HG03469 (cell line): Measurements from ENCODE around the gene MED15.

ENCODE experiments used
- ATAC-seq: cut with Tn5 transposase; IDR thresholded peaks from one replicate; pipeline ENCODE4 v1.9.1; 2021; ENCODE audit warnings: mild to moderate bottlenecking, moderate library complexity, moderate number of reproducible peaks; ENCODE audit not compliant: unreplicated experiment

Gene MED15

DNA sequence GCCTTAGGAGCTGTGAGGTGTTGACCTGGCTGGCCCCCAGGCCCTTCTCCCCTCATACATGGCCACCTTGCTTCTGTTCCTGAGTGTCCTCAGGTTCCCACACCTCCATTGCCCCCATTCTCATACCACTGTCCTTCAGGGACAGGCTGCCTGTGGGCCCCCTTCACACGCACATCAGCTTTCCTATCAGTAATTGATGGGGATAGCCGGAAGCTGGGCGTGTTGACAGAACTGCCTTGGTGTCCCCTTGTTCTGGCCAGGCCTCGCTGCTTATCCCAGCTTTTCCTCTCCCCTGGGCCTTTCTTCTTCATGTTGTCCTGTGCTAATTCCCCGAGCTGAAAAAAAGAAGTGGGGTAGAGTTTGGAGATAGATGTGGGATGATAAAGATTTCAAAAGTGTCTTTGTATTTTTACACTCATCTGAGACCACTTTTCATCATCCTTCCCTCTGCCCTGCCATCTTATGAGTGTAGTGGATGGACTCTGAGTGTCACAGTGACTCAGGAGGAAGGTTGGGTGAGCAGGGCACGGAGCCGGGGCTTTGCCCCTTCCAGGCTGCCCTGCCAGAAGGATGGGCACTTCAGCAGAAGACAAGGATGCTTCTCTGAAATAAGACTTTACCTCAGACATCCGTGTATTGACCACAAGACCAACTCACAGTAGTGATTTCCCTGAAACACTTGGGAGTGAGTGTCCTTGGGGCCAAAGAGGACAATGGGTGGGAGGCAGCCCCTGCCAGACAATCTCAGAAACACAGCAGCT lies 42.8 kb downstream of the MED15 start:
- ATAC-seq: no peak

DNA sequence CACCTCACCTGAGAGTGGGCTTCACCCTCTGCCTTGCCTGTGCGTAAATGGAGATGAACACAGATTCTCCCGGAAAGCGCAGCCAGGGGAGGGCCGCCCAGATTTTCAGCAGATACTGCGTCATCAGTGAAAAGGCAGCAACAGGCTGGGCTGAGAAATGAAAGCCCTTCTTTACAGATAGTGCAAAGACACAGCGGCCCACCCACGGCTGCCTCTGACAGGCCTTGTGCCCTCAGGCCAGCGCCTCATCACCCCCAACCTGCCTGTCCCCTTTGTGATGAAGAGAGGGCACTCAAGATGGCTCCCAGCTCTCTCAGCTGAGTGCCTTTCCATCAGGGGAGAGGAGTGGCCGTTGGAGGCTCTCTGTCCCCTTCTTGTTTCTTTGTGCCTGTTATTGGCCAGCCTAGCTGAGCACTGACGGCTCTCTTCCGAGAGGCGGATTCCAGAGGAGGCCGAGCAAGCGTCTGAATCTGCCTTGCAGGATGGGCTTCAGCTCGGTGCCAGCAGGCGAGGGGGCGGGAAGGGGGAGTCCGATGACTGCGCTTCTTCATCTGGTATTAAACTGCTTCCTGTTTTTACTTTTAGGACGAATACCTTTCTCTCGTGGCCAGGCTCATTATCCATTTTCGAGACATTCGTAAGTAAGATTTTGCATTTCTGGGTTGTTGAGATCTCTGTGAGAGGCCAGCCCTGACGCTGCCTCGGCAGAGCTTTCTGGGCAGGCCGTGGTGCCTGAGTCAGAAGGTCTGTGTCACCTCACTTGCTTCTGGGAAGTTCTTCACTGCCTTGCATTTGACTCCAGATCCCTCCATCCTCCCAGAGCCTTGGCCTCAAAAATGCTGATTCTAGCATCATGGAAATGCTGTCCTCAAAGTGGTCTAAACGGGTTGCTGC lies 43.7 kb downstream of the MED15 start:
- ATAC-seq: no peak

DNA sequence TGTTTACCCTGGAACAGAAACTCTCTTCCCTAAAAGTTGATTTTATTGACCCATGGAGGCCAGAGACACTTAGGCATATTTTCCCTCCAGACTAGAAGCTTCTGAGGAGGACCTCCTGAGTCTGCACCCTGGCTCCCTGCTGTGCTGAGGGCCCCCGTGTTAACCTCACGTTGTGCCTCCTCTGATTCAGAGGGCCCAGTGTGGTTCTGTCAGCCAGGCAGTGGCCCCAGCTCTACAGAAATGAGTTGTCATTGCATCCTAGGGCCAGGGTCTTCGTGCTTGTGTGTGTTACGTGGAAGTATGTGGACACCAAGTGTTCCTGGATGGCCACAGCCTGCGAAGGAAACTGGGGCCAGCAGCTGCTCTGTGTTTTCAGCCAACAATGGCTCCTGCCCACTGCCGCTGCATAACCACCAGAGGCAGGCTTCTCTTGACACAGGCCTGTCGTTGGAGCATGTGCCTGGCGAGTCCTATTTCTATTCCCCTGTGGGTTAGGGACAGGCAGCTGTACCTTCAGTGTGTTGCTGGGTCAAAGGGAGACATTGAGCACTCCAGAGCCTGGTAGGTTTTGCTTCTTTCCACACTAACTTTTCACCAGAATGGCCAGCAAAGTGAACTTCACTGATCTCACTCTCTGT lies 44.5 kb downstream of the MED15 start:
- no peak for ATAC-seq

DNA sequence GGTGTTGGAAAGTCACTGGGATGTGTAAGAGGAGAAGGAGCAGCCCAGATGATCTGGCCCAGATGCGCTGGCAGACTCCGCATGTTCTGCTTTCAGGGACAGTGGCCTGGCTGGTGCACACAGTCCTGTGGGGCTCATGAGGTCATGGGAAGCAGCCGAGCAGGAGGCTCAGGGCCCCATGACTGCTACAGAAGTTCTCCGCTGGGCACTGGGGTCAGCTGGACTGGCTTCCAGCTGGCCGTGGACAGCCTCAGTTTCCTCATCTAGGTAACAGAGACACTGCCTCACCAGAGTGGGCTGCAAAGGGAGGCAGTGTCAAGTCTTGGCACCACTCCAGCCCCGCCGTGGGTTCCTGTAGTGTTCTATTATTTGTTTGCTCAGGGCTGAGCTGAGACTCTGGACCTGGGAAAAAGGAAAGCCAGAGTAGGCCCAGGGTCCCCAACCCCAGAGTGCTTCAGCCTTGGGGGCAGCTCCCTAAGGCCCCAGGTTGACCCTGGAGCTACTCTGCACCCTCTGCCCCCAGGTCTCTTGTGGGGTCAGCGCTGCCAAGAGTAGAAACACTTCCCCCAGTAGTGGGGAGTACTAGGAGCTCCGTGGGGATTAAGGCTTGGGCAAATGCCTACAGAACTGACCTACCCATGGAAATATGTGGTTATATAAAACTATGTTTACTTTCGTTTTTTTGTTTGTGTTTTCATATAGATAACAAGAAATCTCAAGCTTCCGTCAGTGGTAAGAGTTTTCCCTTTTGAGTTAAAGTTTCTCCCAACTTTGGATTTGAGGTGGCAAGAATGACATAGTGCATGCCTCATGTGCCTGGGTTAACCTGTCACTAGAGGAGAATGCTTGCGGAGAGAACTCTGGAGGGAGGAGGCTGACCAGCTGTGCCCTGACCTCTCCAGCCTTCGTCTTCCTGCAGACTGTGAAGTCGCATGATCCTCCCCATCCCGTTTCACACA lies 45.3 kb downstream of the MED15 start:
- no peak for ATAC-seq

DNA sequence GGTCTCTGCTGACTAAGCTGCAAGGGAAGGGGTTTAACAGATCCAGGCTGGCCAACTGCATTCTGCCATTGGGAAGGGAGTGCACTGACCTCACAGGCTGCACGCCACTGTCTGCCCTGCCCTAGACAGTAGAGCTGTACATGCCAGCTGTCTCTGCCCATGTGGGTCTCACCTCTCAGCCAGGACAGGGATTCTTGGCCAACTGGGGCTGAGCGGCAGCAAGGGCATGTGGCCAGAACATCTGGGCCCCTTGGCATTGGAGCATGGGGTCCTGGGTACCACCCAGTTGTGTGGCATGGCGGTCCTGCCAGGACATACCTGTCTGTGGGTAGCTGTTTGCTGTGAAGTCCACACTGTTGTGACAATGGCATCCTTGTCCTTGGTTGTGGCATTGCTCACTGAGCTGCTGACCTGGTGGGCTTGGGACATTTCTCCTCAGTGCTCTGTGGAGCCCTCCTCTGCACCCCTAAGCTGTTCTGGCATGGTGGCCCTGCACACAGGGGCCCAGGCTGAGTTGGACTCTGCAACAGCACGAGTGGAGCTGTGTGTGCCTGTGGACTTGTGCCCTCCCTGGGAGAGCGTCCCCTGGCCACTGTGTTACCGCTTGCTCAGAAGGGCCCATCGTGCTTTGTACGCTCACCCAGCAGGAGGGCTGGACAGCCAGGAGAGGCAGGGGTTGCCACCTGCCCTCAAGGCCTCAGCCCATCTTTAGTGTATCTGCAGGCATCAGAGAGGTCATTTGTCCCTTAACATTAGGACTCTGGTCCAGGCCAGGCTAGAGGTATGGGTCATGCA lies 46.7 kb downstream of the MED15 start:
- ATAC-seq: no peak

DNA sequence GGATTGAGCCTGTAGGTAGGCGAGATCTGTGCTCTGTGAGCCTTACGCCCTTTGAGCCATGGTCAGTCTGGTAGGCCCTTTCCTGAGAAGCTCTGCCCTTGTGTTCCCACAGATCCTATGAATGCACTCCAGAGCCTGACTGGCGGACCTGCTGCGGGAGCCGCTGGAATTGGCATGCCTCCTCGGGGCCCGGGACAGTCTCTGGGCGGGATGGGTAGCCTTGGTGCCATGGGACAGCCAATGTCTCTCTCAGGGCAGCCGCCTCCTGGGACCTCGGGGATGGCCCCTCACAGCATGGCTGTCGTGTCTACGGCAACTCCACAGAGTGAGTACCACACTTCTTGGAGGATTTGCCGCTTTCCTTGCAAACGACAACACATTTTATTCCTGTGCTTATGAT lies 47.4 kb downstream of the MED15 start:
- no peak for ATAC-seq

DNA sequence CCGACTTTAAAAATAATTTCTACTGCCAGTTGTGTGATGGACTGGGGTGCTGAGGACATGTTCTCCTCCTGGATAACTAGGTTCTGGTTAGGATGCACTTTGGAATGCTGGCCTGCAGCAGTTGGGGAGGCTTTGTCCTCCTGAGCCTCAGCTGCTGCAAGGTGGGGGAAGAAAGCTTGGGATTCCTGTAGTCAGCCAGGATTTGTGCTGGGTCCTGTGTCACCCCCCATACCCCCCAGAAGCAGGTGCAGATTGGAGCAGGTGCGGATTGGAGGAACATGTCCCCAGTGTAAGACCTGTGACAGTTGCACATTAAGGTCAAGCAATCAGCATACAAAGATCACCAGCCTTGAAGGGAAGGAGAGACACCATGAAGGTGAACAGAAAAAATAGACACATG lies 51.1 kb downstream of the MED15 start:
- ATAC-seq: no peak

DNA sequence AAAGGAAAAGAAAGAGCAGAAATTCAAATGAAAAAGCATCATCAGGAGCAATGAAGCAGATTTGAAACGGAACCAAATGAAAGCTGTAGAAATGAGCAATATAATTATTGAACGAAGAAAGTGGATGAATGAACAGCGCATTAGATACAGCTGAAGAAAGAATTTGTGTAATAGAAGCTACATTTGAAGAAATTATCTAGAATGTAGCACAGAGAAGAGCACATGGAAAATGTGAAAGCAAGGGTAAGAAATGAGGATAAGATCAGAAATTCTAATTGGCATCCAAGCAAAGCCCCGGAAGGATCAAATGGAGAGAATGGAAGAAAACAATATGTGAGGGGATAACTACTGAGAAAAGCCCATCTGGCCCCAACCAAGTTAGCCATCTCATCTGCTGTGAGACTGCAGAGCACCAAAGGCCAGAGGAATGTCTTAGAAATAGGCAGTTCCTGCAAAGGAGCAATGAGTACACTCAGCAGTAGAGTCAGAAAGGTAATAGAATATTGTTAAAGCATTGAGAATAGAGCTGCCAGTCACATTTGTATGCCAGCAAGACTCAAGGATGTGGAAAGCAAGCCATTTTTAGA lies 51.9 kb downstream of the MED15 start:
- ATAC-seq: no peak

DNA sequence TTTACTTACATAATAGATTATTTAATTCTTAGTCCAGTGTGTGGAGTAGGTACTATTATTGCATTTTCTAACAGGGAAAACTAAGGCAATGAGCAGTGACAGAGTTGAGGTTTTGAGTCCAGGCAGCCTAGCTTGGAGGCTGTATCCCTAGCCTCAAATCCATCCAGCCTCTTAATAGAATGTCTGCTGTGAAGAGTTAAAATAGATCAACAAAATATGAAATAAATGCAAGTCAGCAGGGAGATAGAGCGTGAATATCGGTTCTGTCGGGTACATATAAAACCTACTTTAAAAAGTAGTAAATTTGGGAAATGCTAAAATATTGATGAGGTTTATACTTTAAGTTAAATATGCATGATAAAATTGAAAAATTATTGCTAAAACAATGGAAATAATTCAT lies 53.3 kb downstream of the MED15 start:
- no peak for ATAC-seq

DNA sequence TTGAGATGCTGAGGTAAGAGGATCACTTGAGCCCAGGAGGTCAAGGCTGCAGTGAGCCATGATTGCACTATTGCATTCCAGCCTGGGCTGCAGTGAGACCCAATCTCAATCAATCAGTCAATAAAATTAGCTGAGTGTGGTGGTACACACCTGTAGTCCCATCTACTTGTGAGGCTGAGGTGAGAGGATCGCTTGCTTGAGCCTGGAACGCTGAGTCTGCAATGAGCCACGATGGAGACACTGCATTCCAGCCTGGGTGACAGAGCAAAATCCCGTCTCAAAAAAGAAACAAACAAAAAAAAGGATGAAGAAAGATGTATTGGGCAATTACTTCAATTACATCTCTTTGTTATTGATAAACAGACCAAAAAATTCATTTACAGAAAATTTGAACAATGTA lies 54.5 kb downstream of the MED15 start:
- ATAC-seq: no peak

DNA sequence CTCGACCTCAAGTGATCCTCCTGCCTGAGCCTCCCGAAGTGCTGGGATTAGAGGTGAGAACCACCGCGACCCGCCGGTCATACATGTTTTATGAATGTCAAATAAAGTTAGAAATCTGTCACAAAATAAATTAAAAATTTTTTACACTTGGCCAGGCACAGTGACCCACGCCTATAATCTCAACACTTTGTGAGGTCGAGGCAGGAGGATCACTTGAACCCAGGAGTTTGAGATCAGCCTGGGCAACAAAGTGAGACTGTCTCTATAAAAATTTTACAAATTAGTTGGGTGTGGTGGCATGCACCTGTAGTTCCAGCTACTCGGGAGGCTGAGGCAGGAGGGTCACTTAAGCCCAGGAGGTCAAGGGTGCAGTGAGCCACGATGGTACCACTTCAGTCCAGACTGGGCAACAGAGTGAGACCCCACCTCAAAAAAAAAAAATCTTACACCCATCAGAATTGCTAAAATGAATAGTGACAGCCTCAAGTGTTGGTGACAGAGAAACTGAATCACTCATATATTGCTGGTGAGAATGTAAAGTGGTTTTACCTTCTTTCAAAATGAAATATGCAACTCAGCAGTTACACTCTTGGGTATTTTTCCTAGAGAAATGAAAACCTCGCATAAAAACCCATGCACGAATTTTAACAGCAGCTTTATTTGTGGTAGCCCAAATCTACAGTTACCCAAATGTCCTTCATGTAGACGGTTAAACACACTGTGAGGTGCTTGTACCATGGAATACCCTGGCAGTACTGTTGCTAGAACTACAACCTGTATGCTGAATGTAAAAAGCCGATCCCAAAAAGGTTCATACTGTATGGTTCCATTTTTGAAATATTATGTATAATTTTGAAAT lies 55.4 kb downstream of the MED15 start:
- no peak for ATAC-seq

DNA sequence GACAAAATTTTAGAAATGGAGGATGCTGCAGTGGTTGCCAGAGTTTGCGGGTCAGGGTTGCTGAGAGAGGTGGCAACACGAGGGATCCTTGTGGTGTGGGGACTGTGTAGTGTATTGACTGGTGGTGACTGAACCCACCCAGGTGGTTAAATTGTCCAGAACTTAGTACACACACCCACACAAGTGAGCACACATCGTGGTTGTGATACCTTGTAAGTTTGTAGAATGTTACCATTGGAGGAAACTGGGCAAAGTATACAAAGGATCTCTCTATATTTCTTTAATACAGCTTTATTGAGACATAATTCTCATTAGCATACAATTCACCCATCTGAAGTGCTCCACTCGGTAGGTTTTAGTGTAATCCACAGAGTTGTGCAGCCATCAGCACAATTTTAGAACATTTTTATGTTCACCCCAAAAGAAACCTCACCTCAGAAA lies 56.1 kb downstream of the MED15 start:
- no peak for ATAC-seq

DNA sequence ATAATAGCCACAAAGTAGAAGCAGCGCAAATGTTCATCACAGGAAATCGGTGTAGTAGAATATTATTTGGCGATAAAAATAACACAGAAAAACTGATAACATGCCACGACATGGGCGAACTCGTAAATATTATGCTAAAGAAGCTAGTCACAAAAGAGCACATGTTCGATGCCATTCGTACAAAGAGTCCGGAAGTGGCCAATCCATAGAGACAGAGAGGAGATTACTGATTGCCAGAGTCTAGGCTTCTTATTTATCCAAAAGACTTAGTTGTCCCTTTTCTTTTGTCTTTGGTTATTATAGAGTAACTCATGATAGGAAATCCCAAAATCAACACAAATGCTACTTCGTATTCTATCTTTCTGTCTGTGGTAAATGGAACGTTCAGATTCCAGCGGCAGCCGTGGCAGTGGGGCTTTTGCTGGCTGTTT lies 56.5 kb downstream of the MED15 start:
- ATAC-seq: no peak

DNA sequence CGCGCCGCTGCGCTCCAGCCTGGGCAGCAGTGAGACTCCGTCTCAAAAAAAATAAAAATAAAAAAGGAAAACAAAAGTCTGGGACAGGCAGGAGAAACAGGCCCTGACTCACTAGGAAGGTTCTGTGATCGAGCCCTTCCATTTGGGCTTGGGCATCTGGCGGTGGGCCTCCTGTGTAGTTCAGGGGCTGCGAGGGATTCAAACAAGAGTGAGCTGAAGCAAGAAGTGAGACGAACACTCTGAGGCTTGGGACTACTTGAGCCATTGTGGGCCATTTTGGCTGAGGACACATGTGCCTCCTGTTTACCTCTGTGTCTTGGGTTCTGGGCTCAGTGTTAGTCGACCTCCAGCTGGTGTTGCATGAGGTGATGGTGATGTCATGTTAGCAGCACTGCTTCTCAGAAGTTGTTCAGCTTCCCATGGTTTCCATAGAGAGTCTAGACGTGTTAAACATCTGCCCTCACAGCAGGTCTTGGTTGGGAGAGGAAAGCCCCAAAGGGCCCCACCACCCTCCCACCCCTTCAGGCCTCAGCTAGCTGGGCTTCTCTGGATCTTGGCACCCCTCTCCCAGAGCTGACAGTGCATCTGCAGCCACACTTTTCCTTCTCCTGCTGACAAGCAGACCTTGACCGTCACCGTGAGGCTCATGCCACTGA lies 57.8 kb downstream of the MED15 start:
- ATAC-seq: no peak

DNA sequence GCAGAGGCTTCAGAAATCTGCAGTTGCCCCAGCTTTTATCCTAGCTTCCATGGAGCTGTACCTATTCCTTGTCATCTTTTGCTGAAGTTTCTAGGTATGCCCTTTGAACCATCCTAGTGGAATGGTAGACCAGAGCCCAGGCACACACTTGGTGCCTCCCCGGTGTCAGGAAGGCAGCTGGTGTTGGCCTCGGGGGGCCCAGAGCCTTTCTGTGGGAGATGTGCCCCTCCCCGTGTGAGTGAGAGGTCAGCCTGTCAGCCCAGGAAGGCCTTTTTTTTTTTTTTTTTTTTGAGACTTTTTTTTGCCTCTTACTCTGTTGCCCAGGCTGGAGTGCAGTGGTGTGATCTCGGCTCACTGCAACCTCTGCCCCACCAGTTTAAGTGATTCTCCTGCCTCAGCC lies 58.4 kb downstream of the MED15 start:
- no peak for ATAC-seq

DNA sequence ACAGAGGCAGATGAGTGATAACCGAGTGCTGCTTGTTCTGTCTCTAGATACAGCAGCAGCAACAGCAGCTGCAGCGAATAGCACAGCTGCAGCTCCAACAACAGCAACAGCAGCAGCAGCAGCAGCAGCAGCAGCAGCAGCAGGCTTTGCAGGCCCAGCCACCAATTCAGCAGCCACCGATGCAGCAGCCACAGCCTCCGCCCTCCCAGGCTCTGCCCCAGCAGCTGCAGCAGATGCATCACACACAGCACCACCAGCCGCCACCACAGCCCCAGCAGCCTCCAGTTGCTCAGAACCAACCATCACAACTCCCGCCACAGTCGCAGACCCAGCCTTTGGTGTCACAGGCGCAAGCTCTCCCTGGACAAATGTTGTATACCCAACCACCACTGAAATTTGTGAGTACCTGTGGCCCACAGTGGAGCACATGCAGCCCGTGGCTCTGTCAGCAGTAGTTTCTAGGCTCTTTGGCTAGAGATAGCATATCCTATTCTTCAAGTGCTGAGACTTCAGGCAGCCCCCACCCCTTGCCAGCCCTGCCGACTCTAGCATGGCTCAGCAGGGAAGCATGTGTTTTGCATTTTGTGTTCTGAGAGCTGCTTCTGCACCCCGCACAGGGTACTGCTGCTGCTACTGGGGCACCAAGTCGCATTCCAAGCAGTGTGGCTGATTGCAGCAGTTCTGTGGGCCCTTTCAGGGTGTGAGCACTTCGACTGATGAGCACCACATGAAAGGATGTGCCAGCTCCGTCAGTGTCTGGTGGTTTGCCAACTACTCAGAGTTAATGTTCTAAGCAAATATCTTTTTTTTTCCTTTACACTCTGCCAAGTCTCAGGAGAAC lies 59.2 kb downstream of the MED15 start:
- ATAC-seq: no peak

DNA sequence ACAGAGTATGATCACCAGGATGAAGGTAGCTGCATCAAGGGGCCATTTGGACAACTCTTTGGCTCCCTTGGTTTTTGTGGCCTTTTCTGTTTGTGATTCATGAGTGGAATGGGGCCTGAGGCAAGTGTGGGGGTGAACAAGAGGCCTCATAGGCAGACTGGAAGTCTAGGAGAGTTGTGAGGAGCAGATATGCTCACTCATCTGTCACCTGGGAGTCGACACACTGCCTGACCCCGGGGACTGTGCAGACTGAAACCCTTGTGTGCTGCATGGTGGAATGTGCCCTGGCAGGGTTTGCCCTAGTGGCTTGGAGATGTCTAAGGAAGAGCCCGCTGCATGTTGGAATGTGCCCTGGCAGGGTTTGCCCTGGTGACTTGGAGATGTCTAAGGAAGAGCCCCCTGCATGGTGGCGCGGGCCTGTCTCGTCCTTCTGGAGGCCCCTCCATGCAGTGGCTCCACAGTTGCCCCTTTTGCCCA lies 60.0 kb downstream of the MED15 start:
- no peak for ATAC-seq
